GM12873 (cell line): ENCODE data around the gene GOLGA8F.
"Not testable (repeated sequence)": the region's sequence is repeated elsewhere in the genome, so short reads cannot be mapped to it uniquely, and the experiment has no call there.

Experiments used
- CTCF ChIP-seq: IDR thresholded peaks from 2 replicates; pipeline ENCODE4 v1.5.1; 2012; ENCODE audit warnings: low read depth, mild to moderate bottlenecking, moderate library complexity, low read length, control low read depth; ENCODE audit not compliant: insufficient read depth; ENCODE audit errors: missing control alignments

Gene GOLGA8F

GRCh38 chr15:28378364-28378763 is at the start of gene GOLGA8F:
TSS of gene GOLGA8F (plus strand) at chr15:28378664. CDS start at chr15:28378762, 98 bp downstream.
- not testable (repeated sequence) for TF ChIP-seq CTCF

- TF ChIP-seq CTCF, result not testable (repeated sequence)
These were observed 20.5 kb upstream of the GOLGA8F start, which contains the start of gene GOLGA6L24 for GRCh38 chr15:28357984-28358383. TSS of gene GOLGA6L24 (minus strand) at chr15:28358084. CDS start at chr15:28358023, 61 bp downstream.
